ENCODE results near the gene SNORC.

Gene SNORC

DNA sequence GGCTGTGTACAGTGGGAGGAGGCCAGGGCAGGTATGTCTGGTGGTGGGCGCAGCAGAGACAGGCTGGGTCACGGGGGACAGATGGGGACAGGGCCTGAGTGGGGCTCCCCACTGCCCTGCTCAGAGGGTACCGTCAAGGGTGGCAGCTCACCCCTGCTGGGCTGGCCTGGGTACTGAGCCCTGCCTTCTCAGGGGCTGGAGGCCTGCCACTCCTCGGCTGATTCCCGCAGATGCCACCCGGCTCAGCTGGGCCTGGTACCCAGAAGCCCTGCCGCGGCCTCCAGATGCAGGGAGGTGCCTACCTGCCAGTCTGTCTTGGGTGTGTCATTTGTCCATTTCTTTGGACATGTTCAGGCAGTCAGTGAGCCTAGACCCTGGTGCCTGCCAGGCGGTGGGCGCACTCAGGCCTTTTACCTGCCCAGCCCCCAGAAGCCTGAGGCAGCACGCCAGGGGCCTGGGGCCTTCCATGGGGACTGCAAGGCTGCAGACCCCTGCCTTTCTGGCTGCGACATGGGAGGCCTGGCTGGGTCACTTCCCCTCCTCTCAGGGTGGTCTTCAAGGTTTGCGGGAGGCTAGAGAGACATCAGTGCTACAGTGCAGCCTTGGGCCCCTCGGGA lies 3.3 kb downstream of the SNORC start:
- H3K4me3 ChIP-seq (ENCODE audit: low read length) = no peak overlapping the region
- TF ChIP-seq, protein P1, sequence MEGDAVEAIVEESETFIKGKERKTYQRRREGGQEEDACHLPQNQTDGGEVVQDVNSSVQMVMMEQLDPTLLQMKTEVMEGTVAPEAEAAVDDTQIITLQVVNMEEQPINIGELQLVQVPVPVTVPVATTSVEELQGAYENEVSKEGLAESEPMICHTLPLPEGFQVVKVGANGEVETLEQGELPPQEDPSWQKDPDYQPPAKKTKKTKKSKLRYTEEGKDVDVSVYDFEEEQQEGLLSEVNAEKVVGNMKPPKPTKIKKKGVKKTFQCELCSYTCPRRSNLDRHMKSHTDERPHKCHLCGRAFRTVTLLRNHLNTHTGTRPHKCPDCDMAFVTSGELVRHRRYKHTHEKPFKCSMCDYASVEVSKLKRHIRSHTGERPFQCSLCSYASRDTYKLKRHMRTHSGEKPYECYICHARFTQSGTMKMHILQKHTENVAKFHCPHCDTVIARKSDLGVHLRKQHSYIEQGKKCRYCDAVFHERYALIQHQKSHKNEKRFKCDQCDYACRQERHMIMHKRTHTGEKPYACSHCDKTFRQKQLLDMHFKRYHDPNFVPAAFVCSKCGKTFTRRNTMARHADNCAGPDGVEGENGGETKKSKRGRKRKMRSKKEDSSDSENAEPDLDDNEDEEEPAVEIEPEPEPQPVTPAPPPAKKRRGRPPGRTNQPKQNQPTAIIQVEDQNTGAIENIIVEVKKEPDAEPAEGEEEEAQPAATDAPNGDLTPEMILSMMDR (conservative IDR thresholded peaks at IDR 0.05; ENCODE audit: low read depth, low read length) = no peak
- DNase-seq (ENCODE audit: low read depth) = no peak

DNA sequence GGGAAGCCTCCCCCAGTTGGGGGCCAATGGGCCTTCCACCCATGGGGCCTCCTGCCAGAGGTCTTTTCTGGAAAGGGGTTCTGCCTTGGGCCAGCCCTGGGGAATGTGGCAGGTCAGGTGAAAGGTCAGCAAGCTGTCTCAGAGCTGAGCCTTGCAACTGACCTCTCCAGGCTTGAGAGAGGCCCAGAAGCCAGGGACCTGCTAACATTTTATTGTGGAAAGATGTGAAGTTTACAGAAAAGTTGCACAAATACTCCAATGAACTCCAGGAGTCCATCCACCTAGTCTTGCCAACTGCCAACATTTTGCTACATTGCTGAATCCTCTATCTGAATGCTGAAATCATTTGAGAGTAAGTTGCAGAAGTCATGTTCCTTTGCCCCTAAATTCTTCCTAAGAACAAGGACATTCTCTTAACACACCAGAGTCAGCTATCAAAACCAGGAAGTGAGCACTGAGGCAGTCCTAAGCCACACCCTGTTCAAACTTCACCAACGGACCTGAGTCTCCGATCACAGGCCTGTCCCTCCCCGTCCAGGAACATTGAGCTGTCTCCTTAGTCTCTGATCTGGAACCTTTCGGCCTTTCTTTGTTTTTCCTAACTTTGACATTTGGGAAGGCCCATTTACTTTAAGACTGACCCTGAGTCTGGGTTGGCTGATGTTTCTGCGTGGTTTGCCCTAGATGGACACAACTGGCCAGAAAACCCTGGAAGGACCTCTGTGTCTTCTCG lies 4.0 kb downstream of the SNORC start:
- TF ChIP-seq, protein P1 (conservative IDR thresholded peaks at IDR 0.05; ENCODE audit: low read depth, low read length) = no peak
- no peak for DNase-seq (ENCODE audit: low read depth)
- H3K4me3 ChIP-seq (ENCODE audit: low read length) = no peak overlapping the region

DNA sequence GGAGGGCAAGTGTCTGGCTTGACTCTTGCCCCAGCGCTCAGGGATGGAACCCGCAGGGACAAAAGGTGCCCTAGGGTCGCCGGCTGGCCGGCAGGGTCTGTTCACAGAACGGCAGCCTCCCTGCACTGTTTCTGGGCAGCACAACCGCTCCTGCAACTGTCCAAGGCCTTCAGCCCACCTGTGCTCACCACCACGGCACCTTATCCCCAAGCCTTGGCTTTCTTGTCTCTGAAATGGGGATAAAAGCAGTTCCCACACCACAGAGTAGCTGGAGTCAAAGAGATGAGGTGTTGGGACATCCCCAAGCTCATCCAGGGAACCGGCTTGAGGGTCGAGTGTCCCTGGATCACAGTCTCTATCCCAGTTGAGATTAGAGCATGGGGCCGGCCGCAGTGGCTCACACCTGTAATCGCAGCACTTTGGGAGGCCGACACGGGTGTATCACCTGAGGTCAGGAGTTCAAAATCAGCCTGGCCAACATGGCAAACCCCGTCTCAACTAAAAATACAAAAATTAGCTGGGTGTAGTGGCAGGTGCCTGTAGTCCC lies 4.7 kb downstream of the SNORC start:
- no peak overlapping the region for H3K4me3 ChIP-seq (ENCODE audit: low read length)
- TF ChIP-seq, protein P1 (conservative IDR thresholded peaks at IDR 0.05; ENCODE audit: low read depth, low read length) = no peak
- no peak for DNase-seq (ENCODE audit: low read depth)

DNA sequence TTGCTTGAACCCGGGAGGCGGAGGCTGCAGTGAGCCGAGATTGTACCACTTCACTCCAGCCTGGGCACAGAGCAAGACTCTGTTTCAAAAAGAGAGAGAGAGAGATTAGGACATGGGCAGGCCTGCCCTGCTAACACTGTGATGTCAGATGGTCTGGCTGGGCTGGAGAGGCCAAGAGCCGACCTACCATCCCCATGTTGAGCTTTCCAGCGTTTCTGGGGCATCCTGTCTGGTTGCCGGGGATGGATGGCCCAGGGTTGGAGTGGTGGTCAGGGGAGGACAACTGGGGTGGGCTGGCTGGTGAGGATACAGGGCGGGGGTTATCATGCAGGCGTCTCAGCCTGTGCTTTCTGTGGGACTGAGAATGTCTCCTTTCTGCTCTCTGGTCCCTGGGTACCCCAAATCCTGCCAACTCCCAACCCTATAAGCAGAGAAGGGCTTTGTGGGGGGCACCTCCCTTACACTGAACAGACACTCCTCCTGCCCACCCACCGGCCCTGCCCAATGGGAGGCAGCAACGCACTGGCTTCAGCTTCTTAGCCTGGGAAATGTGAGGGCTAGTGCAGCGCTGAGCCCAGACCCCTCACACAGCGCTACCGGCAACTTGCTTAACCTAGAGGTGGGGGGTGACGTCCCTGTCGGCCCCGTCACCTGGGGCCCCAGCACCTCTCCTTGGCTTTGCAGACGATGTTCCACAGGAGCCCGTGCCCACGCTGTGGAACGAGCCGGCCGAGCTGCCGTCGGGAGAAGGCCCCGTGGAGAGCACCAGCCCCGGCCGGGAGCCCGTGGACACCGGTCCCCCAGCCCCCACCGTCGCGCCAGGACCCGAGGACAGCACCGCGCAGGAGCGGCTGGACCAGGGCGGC lies 5.4 kb downstream of the SNORC start:
- no peak for DNase-seq (ENCODE audit: low read depth)
- peak overlapping the region; percentile 38 for H3K4me3 ChIP-seq (ENCODE audit: low read length)
- TF ChIP-seq, protein P1 (conservative IDR thresholded peaks at IDR 0.05; ENCODE audit: low read depth, low read length) = peak; percentile 17

DNA sequence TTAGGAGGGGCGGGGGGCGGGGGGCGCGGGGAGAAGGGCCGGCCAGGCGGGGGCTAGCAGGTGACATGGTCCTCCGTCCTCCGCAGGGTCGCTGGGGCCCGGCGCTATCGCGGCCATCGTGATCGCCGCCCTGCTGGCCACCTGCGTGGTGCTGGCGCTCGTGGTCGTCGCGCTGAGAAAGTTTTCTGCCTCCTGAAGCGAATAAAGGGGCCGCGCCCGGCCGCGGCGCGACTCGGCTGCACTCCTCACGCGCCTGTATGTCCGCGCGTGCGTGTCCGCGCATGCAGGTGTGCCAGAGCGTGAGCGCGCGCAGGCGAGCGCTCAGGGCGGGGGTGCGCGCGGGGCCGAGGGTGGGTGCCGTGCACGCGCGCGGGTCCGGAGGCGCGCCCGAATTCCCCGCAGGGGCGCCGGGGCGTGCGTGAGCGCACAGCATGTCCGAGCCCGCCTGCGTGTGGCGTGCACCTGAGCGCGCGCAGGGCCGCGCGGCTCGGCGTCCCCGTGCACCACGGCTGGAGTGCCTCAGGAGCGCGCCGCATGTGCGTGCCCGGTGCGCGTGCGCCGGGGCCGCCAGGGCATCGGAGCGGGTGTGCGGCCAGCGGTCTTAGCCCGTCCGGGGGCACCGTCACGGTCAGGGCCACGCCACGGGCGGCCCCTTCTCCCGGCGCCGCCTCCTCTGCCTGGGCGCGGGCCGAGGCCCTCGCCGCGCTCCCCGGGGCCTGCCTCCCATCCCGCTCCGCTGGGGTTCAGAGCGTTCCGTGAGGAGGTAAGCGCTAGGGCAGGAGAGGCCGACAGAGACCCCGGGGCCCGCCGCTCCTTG lies 6.3 kb downstream of the SNORC start:
- TF ChIP-seq, protein P1 (conservative IDR thresholded peaks at IDR 0.05; ENCODE audit: low read depth, low read length) = peak; percentile 32
- H3K4me3 ChIP-seq (ENCODE audit: low read length) = peak overlapping the region; percentile 46
- no peak for DNase-seq (ENCODE audit: low read depth)

DNA sequence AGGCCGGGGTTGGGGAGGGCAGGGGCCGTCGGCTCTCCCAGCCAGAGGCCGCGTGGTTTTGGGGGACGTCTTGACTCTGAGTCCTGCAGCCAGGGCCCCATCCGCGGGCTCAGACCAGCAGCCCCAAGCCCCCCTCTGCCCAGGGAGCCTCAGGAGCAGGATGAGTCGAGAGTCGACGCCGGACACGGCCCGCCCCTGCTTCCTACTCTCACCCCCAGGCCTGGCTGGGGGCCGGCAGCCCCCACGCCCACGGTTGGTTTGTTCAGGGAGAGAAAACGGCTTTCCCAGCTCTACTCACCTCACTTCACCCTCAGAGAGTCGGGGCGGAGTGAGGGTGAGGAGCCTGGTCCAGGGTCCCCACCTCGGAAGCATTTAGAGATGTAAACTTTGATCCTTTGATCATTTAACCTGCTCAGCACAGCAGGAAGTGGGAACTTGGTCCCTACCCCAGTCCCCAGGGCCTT lies 6.9 kb downstream of the SNORC start:
- H3K4me3 ChIP-seq (ENCODE audit: low read length) = peak overlapping the region; percentile 46
- DNase-seq (ENCODE audit: low read depth) = no peak
- TF ChIP-seq, protein P1 (conservative IDR thresholded peaks at IDR 0.05; ENCODE audit: low read depth, low read length) = no peak

All from retinal pigment epithelial cell (primary cell).